NB4 (cell line): Measurements from ENCODE around the gene SHH.

Source experiments
- MAX ChIP-seq: IDR thresholded peaks from 2 replicates; pipeline ENCODE4 v1.6.1; 2011; ENCODE audit warnings: low read depth, low read length
- MYC ChIP-seq: IDR thresholded peaks from 2 replicates; pipeline ENCODE4 v1.6.1; 2011; ENCODE audit warnings: low read depth, low read length
- POLR2A ChIP-seq: IDR thresholded peaks from 2 replicates; pipeline ENCODE4 v1.6.1; 2011; ENCODE audit warnings: mild to moderate bottlenecking; ENCODE audit not compliant: insufficient read length; ENCODE audit errors: extremely low read depth
- TF ChIP-seq, protein P1 (sequence below): IDR thresholded peaks from one replicate; pipeline ENCODE4 v1.5.1; 2012; ENCODE audit warnings: low read depth, low read length

GRCh38 chr7:155835446-155836215, 23.4 kb upstream of the SHH start:
- TF ChIP-seq, protein P1, sequence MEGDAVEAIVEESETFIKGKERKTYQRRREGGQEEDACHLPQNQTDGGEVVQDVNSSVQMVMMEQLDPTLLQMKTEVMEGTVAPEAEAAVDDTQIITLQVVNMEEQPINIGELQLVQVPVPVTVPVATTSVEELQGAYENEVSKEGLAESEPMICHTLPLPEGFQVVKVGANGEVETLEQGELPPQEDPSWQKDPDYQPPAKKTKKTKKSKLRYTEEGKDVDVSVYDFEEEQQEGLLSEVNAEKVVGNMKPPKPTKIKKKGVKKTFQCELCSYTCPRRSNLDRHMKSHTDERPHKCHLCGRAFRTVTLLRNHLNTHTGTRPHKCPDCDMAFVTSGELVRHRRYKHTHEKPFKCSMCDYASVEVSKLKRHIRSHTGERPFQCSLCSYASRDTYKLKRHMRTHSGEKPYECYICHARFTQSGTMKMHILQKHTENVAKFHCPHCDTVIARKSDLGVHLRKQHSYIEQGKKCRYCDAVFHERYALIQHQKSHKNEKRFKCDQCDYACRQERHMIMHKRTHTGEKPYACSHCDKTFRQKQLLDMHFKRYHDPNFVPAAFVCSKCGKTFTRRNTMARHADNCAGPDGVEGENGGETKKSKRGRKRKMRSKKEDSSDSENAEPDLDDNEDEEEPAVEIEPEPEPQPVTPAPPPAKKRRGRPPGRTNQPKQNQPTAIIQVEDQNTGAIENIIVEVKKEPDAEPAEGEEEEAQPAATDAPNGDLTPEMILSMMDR: no peak
- TF ChIP-seq POLR2A (no peak), MAX (no peak), MYC (no peak)
